Measurements from ENCODE around the gene ZYX.

The ZYX gene, protein sequence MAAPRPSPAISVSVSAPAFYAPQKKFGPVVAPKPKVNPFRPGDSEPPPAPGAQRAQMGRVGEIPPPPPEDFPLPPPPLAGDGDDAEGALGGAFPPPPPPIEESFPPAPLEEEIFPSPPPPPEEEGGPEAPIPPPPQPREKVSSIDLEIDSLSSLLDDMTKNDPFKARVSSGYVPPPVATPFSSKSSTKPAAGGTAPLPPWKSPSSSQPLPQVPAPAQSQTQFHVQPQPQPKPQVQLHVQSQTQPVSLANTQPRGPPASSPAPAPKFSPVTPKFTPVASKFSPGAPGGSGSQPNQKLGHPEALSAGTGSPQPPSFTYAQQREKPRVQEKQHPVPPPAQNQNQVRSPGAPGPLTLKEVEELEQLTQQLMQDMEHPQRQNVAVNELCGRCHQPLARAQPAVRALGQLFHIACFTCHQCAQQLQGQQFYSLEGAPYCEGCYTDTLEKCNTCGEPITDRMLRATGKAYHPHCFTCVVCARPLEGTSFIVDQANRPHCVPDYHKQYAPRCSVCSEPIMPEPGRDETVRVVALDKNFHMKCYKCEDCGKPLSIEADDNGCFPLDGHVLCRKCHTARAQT

DNA sequence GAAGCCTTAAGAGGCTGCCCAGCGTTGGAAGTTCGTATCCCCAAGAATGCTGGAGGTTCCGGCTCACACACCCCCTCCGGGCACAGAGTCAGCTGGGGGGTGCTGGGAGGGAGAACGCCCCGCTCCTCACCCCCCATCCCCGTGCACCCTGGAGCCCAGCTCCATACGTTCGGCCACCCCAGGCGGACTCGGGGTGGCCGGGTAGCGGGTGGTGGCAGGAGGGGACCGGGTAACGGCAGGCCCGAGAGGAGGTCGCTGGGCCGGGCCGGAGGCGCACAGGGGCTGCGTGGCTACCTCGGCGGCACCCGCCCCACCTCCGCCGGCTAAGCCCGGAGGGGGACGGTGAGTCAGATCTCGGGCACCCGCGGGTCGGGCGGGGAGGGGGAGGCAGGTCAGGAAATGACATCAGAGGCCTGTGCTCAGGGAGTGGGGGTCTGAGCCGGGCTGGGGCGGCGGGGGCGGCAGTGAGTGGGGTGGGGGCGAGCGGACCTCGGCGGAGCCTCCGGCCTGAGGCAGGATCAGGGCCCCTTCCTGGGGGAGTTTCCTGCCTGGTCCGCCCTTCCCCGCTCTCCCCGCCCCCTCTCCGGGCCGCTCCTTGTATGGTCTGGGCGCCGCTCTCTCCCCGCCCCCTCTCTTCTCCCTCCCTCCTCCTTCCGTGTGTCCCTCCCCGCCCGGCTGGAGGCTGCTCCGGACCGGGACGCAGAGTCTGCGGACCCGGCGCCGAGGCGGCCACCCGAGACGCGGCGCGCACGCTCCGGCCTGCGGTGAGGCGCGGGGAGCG lies at the start of gene ZYX:
TSS of gene ZYX (plus strand) at position 700 of the 781 bp plus-strand sequence. CDS start 227 bp downstream, outside the sequence.
- DNase-seq = peak; percentile 36

DNA sequence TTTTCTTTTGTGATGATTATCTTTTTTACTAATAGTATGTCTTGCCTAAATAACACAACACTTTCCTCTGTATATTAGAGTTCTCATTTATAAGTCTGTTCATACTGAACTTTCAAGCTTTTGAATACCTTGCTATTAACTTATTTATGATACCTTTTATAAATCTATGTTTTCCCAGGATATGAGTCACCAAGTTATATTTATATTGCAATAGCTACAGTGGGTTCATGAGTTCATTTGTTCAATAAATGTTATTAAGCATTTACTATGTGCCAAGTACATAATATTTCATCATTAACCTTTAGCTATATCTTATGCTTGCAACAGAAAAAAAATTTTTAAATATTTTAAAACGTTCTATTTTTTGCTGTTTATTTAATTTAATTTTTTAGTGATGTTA lies 46.9 kb upstream of the ZYX start:
- DNase-seq = no peak

DNA sequence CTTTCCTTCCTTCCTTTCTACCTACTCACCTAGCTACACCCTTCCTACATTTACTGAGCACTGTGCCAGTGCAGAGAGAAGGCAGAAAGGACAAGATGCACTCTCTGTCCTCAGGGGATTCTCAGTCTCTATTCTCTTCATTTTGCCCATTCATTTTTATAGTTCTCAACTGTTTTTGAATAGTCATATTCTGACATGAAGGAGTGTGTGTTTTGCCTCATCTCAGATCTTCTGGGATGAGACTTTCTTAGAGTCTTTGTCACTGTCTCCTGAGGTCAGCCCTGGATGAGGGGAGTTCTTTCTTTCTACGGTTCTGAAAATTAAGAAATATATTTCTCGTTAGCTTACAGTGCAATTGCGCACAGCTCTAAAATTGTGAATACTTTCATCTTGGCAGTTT lies 43.9 kb upstream of the ZYX start:
- DNase-seq = no peak

DNA sequence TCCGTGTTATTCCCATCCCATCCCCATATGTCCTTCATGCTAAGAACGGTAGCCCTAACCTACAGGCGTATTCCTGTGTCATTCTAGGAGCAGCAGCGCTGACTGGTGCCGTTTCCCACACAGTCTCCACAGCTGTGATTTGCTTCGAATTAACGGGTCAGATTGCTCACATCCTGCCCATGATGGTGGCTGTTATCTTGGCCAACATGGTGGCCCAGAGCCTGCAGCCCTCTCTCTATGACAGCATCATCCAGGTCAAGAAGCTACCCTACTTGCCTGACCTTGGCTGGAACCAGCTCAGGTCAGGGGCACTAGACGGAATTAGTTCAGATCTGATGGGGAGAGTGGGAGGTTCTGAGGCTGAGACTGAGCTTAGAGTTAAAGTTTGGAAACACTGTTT lies 39.3 kb upstream of the ZYX start:
- DNase-seq = no peak

DNA sequence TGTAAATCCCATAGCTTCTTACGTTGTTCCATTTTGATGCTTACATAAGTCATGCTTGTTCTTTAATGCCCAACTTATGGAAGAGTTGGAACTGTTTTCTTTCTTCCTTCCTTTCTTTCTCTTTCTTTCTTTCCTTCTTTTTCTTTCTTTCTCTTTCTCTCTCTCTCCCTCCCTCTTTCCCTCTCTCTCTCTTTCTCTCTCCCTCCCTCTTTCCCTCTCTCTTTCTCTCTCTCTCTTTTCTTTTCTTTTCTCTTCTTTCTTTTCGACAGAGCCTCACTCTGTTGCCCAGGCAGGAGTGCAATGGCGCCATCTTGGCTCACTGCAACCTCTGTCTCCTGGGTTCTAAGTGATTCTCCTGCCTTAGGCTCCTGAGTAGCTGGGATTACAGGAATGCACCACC lies 37.5 kb upstream of the ZYX start:
- DNase-seq = no peak

DNA sequence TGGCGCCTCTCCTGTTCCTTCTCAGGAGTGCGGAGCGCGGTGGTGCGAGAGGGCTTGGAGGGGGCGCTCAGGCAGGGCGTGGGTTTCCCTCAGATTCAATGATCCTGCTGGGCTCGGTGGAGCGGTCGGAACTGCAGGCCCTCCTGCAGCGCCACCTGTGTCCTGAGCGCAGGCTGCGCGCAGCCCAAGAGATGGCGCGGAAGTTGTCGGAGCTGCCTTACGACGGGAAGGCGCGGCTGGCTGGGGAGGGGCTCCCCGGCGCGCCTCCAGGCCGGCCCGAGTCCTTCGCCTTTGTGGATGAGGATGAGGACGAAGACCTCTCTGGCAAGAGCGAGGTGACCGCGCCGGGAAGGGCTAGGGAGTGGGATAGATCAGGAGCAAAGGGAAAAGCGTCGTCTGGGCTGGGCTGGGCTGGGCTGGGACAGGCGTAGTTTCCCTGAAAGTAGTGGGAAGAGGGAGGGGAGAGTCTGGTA lies 35.7 kb upstream of the ZYX start:
- DNase-seq = peak; percentile 34

DNA sequence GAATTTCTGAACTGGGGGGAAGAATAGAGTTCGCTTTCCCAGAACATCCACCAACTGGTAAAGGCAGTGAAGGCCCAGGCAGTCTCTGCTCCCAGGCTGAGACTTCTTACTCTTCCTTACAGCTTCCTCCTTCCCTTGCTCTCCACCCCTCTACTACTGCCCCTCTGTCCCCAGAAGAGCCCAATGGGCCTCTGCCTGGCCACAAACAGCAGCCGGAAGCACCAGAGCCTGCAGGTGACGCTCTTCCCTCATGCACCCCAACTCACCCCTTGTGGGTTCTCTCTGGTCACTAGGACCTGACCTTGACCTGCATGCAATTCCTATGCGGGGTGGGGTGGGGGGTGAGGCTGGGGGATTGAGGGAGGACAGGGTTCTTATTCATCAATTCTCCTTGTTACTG lies 35.1 kb upstream of the ZYX start:
- DNase-seq = no peak

DNA sequence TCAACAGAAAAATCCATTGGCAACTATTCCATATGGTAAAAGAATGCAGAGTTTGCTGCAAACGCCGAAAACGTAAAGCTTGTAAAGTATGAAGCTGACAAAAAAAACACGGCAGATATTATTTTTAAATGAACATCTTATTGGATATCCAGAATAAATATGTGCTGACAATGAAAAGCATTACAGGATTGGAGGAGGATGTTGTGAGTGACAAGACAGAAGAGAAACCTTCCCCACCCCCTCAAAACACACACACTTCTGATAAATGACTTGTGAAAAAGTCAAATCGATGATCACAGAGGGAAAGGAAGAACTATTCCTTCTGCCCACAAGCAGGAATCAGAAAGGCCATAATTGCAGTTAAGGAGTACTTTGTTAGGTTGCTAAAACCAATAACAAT lies 33.2 kb upstream of the ZYX start:
- no peak for DNase-seq

DNA sequence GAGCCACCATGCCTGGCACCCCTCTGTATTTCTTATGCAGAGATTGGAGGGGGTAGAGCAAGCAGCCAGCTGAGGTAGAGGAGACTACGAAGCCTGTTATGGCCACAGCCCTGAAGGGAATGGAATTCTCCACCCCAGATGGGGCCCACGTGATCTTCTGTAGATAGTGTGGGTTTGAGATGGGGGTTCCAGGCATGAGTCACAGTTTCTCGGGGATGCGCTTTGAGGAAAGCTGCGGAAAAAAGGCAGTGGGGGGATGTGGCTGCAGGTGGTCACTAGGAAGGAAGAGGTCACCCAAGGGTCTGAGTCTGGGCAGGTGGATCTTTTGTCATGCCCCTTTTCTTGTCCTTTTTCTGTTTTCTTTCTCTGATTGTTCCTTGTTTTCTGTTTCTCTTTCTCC lies 30.1 kb upstream of the ZYX start:
- DNase-seq = no peak

DNA sequence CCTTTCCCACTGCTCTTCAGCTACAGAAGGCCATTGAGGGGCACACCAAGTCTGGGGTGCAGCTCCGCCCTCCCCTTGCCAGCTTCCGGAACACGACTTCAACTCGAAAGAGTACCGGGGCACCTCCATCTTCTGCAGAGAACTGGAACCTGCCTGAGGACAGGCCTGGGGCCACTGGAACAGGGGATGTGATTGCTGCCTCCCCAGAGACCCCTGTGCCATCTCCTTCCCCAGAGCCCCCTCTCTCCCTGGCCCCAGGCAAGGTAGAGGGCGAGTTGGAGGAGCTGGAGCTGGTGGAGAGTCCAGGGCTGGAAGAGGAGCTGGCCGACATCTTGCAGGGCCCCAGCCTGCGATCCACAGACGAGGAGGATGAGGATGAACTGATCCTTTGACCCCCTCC lies 29.6 kb upstream of the ZYX start:
- no peak for DNase-seq

DNA sequence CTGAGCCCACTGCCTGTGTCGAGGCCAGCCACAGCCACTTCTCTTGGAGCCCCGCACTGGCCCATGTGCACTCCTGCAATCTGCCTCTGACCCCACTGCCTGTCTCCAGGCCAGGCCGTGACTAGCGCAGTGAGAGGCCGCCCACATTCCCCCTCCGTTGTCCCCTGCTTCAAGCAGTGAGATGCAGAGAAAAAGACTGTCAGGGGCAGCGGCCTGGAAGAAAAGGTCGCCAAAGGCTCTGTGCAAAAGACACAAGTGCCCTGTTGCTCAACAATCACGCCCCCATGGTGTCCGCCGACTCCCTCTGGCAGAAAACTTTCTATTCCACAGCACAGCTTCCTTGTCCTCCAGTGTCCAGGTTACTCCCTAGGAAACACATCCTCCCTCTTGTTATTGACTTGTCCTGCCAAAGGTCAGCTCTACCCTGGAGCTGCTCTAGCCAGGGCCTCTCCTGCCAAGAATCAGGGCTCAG lies 28.6 kb upstream of the ZYX start:
- DNase-seq = no peak

DNA sequence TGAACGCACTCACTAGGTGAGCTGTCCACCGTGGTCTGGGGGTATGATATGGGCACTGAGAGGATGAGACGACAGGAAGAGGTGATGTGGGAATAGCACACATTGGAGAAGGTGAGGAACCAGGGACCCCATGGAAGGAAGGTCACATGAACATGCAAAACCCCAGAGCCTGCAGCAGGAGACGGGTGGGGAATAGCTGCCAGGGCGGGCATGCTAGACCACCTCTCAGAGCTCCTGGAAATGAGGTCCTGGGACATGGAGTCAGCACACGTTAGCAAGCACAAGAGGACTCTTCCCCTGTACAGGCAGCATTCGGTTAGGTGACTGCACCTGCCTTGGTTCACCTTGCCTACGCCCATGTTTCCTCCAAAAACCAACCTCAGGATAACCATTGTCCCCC lies 26.8 kb upstream of the ZYX start:
- DNase-seq = no peak

DNA sequence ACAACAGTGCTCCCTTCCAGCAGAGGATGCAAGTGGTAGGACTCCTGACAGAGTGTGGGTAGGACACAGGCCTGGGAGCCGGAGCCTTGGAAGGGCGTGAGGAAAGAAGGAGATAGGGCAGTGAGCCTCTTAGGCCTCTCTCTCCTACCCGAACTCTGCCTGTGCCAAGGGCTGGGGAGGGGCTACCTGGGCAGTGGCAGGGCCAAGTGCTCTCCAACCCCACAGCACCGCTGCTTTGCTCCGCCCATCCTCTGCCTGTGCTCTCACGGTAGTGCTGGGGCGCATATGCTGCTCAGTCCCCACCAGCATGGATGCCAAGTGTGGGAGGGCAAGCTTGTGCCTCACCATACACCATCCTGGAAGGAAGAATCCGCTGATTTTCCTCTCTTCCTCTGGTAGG lies 26.2 kb upstream of the ZYX start:
- DNase-seq = no peak

DNA sequence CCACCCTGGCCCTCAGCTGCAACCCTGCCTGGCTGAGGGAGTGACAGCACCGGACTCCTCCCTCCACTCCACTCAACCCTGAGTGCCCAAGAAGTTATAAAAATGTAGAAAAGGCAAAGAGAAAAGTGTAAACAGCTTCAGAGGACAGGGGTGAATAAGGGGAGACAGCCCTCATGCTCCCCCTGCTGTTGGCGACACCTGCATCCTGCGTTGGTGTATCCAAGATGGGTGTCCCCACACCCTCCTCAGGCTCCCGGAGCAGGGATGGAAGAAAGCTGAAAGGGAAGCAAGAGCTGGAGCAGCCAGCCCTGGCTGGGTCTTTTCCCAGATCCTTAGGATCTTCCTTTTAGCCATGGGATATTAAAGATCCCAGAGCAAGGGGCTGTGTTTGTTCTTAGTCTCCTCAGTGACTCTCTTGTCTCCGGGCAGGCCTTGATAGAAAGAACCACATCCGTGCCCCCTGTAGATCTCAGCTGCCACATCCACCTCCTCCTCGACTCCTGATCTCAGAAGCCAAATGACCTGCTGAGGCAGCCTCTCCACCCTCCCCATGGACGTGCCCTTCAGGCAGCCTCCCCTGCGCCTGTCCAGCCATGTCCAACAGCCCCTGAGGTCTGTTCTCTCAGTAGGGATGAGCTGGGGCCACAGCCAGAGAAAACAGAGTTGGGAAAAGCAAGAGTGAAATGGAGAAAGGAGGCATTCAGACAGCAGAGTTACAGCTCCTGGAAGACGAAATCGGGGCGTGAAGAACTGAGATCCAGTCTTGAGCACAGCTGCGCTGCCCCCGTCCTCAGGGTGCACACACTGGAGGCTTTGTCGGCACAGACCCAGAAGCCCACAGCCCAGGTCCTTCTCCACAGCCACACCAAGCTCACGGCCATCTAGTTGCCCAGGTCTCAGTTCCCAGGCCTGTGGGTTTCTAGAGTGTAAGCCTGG lies 25.4 kb upstream of the ZYX start:
- no peak for DNase-seq

DNA sequence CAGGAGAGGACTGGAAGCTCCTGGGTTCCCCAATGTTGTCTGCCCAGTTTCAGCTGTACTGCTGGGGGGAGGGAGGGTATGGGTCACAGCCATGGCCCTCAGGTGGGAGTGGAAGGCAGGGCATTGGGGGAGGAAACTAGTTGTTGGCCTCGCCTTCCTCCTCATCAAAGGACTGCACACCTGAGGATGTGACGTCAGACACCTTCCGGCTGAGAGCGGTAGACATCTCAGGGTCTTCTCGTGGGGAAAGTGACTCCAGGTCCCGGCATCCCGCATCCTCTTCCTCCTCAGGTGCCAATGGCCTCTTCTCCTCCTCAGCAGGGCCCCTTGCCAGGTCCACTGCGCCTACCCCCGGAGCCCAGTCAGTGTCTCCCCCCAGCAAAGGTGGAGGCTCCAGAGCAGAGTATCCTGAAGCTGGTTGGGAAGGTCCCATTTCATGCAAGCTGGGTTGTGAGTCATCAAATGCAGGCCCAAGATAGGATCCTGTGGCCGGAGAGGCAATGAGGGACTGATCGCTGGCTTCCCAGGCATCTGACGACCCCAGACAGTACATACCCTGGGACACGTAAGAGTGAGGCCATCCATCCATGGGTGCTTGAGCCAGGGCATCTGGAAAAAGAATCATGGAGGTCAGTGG lies 24.6 kb upstream of the ZYX start:
- no peak for DNase-seq

DNA sequence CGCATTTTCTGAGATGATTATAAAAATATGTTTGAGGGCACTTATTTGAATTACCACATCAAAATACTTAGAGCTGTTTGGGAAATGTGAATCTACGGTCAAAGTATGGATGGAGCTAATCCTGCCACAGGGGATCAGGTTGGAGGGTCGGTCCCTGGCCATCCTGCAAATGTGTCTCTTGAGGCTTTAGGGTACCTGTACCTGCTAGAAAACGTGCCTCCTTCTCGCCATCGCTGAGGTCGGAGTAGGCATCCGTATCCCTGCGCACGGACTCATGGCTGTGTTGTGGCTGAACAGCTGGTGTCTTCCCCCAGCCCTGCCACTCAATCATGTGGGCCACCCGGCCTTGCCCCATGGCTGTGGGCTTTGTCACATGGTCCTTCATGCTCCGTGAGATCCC lies 22.5 kb upstream of the ZYX start:
- no peak for DNase-seq

DNA sequence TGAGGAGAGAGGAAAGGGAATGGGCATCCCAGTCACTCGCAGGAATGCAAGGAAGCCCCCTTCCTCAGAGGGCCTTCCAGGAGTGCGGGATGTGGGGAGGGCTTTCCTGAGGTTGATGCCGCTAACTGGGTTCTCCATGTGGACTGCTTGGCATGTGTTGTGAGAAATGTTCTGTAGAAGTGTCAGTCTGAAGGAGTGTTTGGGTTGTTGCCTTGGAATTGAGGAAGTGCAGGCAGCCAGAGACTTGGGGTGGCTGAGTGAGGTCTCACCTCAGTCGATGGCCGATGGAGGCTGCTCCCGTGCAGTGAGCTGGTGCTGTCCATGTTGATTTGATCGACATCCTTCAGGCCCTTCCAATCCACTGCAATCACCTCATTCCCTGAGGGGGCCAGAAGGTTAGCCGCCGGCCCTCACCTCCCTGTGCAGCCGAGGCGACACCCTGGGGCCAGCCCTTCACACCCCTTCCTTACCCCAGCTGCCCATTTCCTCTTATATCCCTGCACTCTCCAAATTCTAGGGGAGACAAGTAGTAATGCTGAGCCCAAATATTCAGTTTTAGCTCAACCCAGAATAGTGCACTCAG lies 21.3 kb upstream of the ZYX start:
- no peak for DNase-seq

DNA sequence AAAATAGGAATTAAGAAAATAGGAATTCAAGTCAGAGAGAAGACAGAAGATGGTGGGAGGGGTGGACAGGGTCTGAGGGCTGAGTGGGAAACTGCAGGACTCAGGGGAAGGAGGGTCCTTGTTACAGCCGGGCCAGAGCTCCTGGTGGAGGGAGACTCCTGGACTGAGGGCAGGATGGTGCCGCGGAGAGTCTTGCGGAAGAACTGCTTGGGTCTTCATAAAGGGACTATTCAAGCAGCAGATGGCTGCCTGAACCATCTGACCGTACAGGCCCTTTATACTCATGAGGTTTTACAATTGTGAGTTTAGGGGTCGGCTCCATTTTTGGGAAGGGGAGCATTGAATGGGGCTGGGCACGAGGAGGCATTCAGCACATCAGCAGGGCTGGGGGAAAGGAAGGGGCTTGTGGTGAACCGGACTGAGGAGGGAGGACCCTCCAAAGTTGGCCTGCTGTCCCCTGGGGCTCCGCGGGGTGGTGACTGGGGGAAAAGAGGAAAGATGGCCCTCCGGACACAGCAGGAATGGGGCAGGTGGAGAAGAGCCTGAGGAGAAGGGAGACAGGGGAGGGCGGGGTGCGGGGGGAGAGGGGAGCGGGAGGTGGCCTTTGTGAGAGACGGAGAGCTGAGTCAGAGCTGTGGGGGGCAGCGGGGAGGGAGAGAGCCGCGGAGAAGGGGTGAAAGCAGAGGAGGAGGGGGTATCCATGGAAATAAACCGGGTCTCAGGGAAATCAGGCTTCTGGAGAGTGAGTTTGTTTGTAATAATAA lies 20.2 kb upstream of the ZYX start:
- no peak for DNase-seq

DNA sequence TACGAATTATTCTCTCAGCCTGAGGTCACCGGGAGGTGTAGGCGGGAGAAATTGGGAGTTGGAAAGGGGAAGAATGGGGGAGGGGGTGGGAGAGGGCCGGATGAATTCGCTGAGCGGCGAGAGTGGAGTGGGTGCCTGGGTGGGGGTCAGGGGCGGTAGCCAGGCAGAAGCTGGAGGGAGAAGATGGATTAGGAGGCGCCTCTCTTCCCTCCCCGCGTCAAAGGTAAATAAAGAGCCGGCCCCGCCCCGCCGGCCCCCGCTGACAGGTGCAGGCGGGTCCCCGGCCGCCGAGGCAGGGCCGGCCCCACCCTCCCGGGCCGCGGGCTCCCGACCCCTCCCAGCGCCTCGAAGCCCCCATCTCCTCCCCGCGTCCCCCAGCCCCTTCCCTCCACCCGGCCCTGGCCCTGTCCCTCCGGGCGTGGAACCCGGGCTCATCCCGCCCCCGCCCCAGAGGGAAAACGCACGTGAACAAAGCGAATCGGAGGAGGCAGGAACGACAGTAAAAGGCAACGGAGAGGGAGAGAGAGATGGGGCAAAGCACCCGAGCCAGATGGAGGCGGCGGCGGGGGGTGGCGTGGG lies 19.5 kb upstream of the ZYX start:
- no peak for DNase-seq
